Measurements from ENCODE around the gene TRIM23.

TRIM23 gene

DNA sequence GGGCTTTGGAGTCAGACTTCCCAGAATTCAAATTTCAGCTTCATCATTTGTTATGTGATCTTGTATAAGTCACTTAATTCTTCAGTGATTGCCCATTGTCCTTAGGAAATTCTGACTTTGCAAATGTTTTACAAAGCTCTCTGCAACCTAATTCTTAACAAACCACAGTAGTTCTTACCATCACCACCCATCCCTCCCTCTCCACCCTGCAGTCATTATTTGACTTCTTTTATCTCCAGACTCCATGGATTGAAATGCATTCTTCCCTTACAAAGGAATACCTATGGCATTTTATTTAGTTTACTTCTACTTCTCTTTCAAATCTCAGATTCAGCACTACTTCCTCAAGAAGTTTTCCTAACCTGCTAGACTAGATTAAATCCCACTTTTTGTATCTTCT lies 23.8 kb upstream of the TRIM23 start:
- no peak for DNase-seq
- Histone ChIP-seq H3K4me3 (ENCODE audit: low read depth in 1 of 2, low read length in 2 of 2) (no peak overlapping the region), H3K27ac (ENCODE audit: low read length) (no peak overlapping the region), H4K20me1 (ENCODE audit: insufficient read depth, low read length) (no peaks in the 10 kb centered on the region), H3K79me2 (ENCODE audit: insufficient read depth, low read length) (no peaks in the 10 kb centered on the region), H3K9me3 (ENCODE audit: insufficient read depth, low read length, severe bottlenecking) (no peaks in the 10 kb centered on the region), H3K27me3 (ENCODE audit: insufficient read depth, low read length, poor library complexity) (no peaks in the 10 kb centered on the region), H3K36me3 (ENCODE audit: insufficient read depth, low read length) (peaks cover 10% of the 10 kb centered on the region; the same call in 1 of the 2 replicates), H3K9ac (ENCODE audit: low read depth, low read length) (no peak overlapping the region), H3K4me2 (ENCODE audit: insufficient read depth, low read length) (no peak overlapping the region), H2AFZ (ENCODE audit: low read depth, low read length) (no peak overlapping the region), H3K4me1 (ENCODE audit: insufficient read depth, low read length) (no peaks in the 10 kb centered on the region)
- TF ChIP-seq, protein P1, sequence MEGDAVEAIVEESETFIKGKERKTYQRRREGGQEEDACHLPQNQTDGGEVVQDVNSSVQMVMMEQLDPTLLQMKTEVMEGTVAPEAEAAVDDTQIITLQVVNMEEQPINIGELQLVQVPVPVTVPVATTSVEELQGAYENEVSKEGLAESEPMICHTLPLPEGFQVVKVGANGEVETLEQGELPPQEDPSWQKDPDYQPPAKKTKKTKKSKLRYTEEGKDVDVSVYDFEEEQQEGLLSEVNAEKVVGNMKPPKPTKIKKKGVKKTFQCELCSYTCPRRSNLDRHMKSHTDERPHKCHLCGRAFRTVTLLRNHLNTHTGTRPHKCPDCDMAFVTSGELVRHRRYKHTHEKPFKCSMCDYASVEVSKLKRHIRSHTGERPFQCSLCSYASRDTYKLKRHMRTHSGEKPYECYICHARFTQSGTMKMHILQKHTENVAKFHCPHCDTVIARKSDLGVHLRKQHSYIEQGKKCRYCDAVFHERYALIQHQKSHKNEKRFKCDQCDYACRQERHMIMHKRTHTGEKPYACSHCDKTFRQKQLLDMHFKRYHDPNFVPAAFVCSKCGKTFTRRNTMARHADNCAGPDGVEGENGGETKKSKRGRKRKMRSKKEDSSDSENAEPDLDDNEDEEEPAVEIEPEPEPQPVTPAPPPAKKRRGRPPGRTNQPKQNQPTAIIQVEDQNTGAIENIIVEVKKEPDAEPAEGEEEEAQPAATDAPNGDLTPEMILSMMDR (IDR thresholded peaks at IDR 0.05; ENCODE audit: borderline replicate concordance, extremely low read depth, low read length, poor library complexity, severe bottlenecking) = no peak
- TF ChIP-seq EZH2 (IDR thresholded peaks at IDR 0.05; ENCODE audit: borderline replicate concordance, low read depth, low read length, severe bottlenecking) = no peak
- no peak for ATAC-seq (ENCODE audit: insufficient read depth, low read depth)

DNA sequence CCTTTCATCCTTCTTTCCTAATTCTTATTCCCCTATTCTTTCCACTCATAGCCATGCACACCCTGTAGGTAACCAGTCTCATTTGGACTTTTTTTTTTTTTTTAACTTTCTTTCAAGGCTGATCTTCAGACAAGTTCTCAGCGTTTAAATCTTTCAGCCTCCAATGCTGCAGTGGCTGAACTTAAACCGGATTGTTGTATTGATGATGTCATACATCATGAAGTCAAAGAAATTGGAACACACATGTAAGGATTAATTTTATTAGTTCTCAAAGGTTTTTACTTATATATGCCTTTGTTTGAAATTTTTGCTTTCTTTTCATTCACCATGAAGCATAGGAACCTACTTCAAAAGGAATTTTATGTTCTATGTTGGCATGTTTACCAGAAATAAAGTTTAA lies 22.8 kb upstream of the TRIM23 start:
- ATAC-seq (ENCODE audit: insufficient read depth, low read depth) (no peak), DNase-seq (no peak)
- TF ChIP-seq, protein P1 (IDR thresholded peaks at IDR 0.05; ENCODE audit: borderline replicate concordance, extremely low read depth, low read length, poor library complexity, severe bottlenecking) = no peak
- TF ChIP-seq EZH2 (IDR thresholded peaks at IDR 0.05; ENCODE audit: borderline replicate concordance, low read depth, low read length, severe bottlenecking) = no peak
- no peak overlapping the region for H3K4me3 ChIP-seq (ENCODE audit: low read depth in 1 of 2, low read length in 2 of 2)
- no peaks in the 10 kb centered on the region for H3K9me3 ChIP-seq (ENCODE audit: insufficient read depth, low read length, severe bottlenecking)
- peaks cover 10% of the 10 kb centered on the region; the same call in 1 of the 2 replicates for H3K36me3 ChIP-seq (ENCODE audit: insufficient read depth, low read length)
- no peaks in the 10 kb centered on the region for H3K79me2 ChIP-seq (ENCODE audit: insufficient read depth, low read length)
- no peaks in the 10 kb centered on the region for H4K20me1 ChIP-seq (ENCODE audit: insufficient read depth, low read length)
- H3K4me2 ChIP-seq (ENCODE audit: insufficient read depth, low read length) = no peak overlapping the region
- H3K27ac ChIP-seq (ENCODE audit: low read length) = no peak overlapping the region
- no peaks in the 10 kb centered on the region for H3K27me3 ChIP-seq (ENCODE audit: insufficient read depth, low read length, poor library complexity)
- H3K9ac ChIP-seq (ENCODE audit: low read depth, low read length) = no peak overlapping the region
- H3K4me1 ChIP-seq (ENCODE audit: insufficient read depth, low read length) = no peaks in the 10 kb centered on the region
- no peak overlapping the region for H2AFZ ChIP-seq (ENCODE audit: low read depth, low read length)

- Histone ChIP-seq H3K36me3 (ENCODE audit: insufficient read depth, low read length) (peaks cover 48% of the 10 kb centered on the region), H3K9me3 (ENCODE audit: insufficient read depth, low read length, severe bottlenecking) (no peaks in the 10 kb centered on the region), H4K20me1 (ENCODE audit: insufficient read depth, low read length) (no peaks in the 10 kb centered on the region), H3K4me2 (ENCODE audit: insufficient read depth, low read length) (no peak overlapping the region), H3K9ac (ENCODE audit: low read depth, low read length) (no peak overlapping the region), H3K79me2 (ENCODE audit: insufficient read depth, low read length) (no peaks in the 10 kb centered on the region), H3K4me3 (ENCODE audit: low read depth in 1 of 2, low read length in 2 of 2) (no peak overlapping the region), H3K27me3 (ENCODE audit: insufficient read depth, low read length, poor library complexity) (no peaks in the 10 kb centered on the region), H2AFZ (ENCODE audit: low read depth, low read length) (no peak overlapping the region), H3K4me1 (ENCODE audit: insufficient read depth, low read length) (no peaks in the 10 kb centered on the region), H3K27ac (ENCODE audit: low read length) (no peak overlapping the region)
- TF ChIP-seq, protein P1 (IDR thresholded peaks at IDR 0.05; ENCODE audit: borderline replicate concordance, extremely low read depth, low read length, poor library complexity, severe bottlenecking) = no peak
- no peak for TF ChIP-seq EZH2 (IDR thresholded peaks at IDR 0.05; ENCODE audit: borderline replicate concordance, low read depth, low read length, severe bottlenecking)
- no peak for ATAC-seq (ENCODE audit: insufficient read depth, low read depth)
- DNase-seq = no peak
Observed at GRCh38 chr5:65640240-65640639, 16.1 kb upstream of the TRIM23 start.

- TF ChIP-seq EZH2 (IDR thresholded peaks at IDR 0.05; ENCODE audit: borderline replicate concordance, low read depth, low read length, severe bottlenecking) = no peak
- H3K4me1 ChIP-seq (ENCODE audit: insufficient read depth, low read length) = peaks cover 21% of the 10 kb centered on the region
- ATAC-seq (ENCODE audit: insufficient read depth, low read depth) = no peak
- no peak overlapping the region for H3K4me3 ChIP-seq (ENCODE audit: low read depth in 1 of 2, low read length in 2 of 2)
- DNase-seq = no peak
- peaks cover 61% of the 10 kb centered on the region for H3K79me2 ChIP-seq (ENCODE audit: insufficient read depth, low read length)
- no peaks in the 10 kb centered on the region for H3K9me3 ChIP-seq (ENCODE audit: insufficient read depth, low read length, severe bottlenecking)
- no peak overlapping the region for H3K4me2 ChIP-seq (ENCODE audit: insufficient read depth, low read length)
- no peak overlapping the region for H2AFZ ChIP-seq (ENCODE audit: low read depth, low read length)
- no peaks in the 10 kb centered on the region for H3K27me3 ChIP-seq (ENCODE audit: insufficient read depth, low read length, poor library complexity)
- peaks cover 20% of the 10 kb centered on the region for H3K36me3 ChIP-seq (ENCODE audit: insufficient read depth, low read length)
- H3K27ac ChIP-seq (ENCODE audit: low read length) = no peak overlapping the region
- H4K20me1 ChIP-seq (ENCODE audit: insufficient read depth, low read length) = no peaks in the 10 kb centered on the region
- no peak overlapping the region for H3K9ac ChIP-seq (ENCODE audit: low read depth, low read length)
Observed at GRCh38 chr5:65630981-65631380, 6.8 kb upstream of the TRIM23 start.

Measured in DND-41 (cell line).